NCI-H1694 (cell line): ENCODE measurements around the gene NEK1.

Source experiments
- DNase-seq: peaks from one replicate; lab custom pipeline; 2025; lab: John Stamatoyannopoulos, UW

NEK1 gene

GRCh38 chr4:169420291-169420690, 192.1 kb downstream of the NEK1 start:
- no peak for DNase-seq

GRCh38 chr4:169418846-169419245, 193.5 kb downstream of the NEK1 start:
- no peak for DNase-seq

- no peak for DNase-seq
Measured at GRCh38 chr4:169417629-169418282, 194.6 kb downstream of the NEK1 start.

- no peak for DNase-seq
Measured at GRCh38 chr4:169416997-169417396, 195.4 kb downstream of the NEK1 start.

GRCh38 chr4:169416461-169416860, 195.9 kb downstream of the NEK1 start:
- DNase-seq: no peak

GRCh38 chr4:169414913-169415312, 197.5 kb downstream of the NEK1 start:
- DNase-seq: no peak

- DNase-seq: no peak
Measured at GRCh38 chr4:169412046-169412445, 200.3 kb downstream of the NEK1 start.

- no peak for DNase-seq
Measured at GRCh38 chr4:169410839-169411770, 201.3 kb downstream of the NEK1 start.

GRCh38 chr4:169407217-169407845, 205.1 kb downstream of the NEK1 start:
- no peak for DNase-seq

GRCh38 chr4:169404960-169405359, 207.4 kb downstream of the NEK1 start:
- no peak for DNase-seq

GRCh38 chr4:169400832-169401231, 211.6 kb downstream of the NEK1 start:
- no peak for DNase-seq

- DNase-seq: no peak
Measured at GRCh38 chr4:169399976-169400767, 212.2 kb downstream of the NEK1 start.

- no peak for DNase-seq
Measured at GRCh38 chr4:169398316-169398715, 214.1 kb downstream of the NEK1 start.

GRCh38 chr4:169397762-169398161, 214.6 kb downstream of the NEK1 start:
- DNase-seq: no peak

- no peak for DNase-seq
Measured at GRCh38 chr4:169385376-169385775, 227.0 kb downstream of the NEK1 start.

GRCh38 chr4:169384779-169385178, 227.6 kb downstream of the NEK1 start:
- no peak for DNase-seq

GRCh38 chr4:169383724-169384123, 228.7 kb downstream of the NEK1 start:
- no peak for DNase-seq

GRCh38 chr4:169379688-169380087, 232.7 kb downstream of the NEK1 start:
- no peak for DNase-seq

- no peak for DNase-seq
Measured at GRCh38 chr4:169377367-169377766, 235.0 kb downstream of the NEK1 start.

- DNase-seq: no peak
Measured at GRCh38 chr4:169376421-169376820, 236.0 kb downstream of the NEK1 start.

GRCh38 chr4:169372791-169373190, 239.6 kb downstream of the NEK1 start:
- no peak for DNase-seq

GRCh38 chr4:169369634-169370033, 242.7 kb downstream of the NEK1 start:
- DNase-seq: no peak
